IMR-90 (cell line): ENCODE measurements around the gene EXOC3L2. TPM values are rescaled to one million over a fixed set of nuclear protein-coding genes. Genes with fewer than 3 reads are reported as not detected.

Experiments
- ATAC-seq: fragments of 200-7000 bp; cut with Tn5 transposase; 2 replicates; pipeline ENCODE4 v1.9.1; 2020; ENCODE audit warnings: low read depth, mild to moderate bottlenecking, moderate library complexity
- BruUV-seq: library from RNA; stranded (reverse); fragments of 400-500 nt; replicated peaks from 2 replicates; lab custom pipeline; 2021; lab: Mats Ljungman, UMichigan
- CTCF ChIA-PET: fragments of 300-600 bp; formaldehyde crosslinking; extraction: SDS; loops from one replicate; lab custom pipeline; 2021; ENCODE audit warnings: antibody characterized with exemption; lab: Yijun Ruan, JAX
- POLR2A ChIA-PET: fragments of 300-600 bp; sonication (Branson Sonifier 250); formaldehyde crosslinking; loops from one replicate; lab custom pipeline; 2022; ENCODE audit warnings: antibody characterized with exemption; ENCODE audit not compliant: unreplicated experiment; lab: Charles Lee
- DNase-seq: peaks from one replicate; pipeline ENCODE4 v3.0.0; 2013
- H2AFZ ChIP-seq: replicated peaks from 2 replicates; pipeline ENCODE3; 2013; ENCODE audit warnings: low read length, mild to moderate bottlenecking; ENCODE audit not compliant: poor library complexity
- H2AK5ac ChIP-seq: 2 replicates; pipeline ENCODE4 v1.6.1; 2013; ENCODE audit warnings: low read depth, low read length, inconsistent platforms
- H2AK9ac ChIP-seq: replicated peaks from 2 replicates; pipeline ENCODE3; 2013; ENCODE audit warnings: mild to moderate bottlenecking, low read depth, low read length, moderate library complexity; ENCODE audit not compliant: poor library complexity
- H2BK120ac ChIP-seq: 2 replicates; pipeline ENCODE4 v1.6.1; 2013; ENCODE audit warnings: low read depth, low read length, inconsistent platforms
- H2BK15ac ChIP-seq: 3 replicates; pipeline ENCODE4 v1.6.1; 2013; ENCODE audit warnings: low read depth, low read length, inconsistent platforms
- H2BK20ac ChIP-seq: 2 replicates; pipeline ENCODE4 v1.6.1; 2013; ENCODE audit warnings: low read depth, mild to moderate bottlenecking, inconsistent platforms, low read length, moderate library complexity
- H2BK5ac ChIP-seq: 2 replicates; pipeline ENCODE4 v1.6.1; 2013; ENCODE audit warnings: mild to moderate bottlenecking, low read depth, low read length, inconsistent platforms; ENCODE audit not compliant: poor library complexity, severe bottlenecking
- H3K14ac ChIP-seq: replicated peaks from 2 replicates; pipeline ENCODE4 v1.6.1; 2013; ENCODE audit warnings: low read depth, low read length, inconsistent platforms
- H3K18ac ChIP-seq: 2 replicates; pipeline ENCODE4 v1.6.1; 2013; ENCODE audit warnings: low read depth, low read length, control low read depth
- H3K23ac ChIP-seq: 2 replicates; pipeline ENCODE4 v1.6.1; 2013; ENCODE audit warnings: low read depth, low read length, inconsistent platforms
- H3K27ac ChIP-seq: 2 replicates; pipeline ENCODE4 v1.5.1; 2013; ENCODE audit warnings: mild to moderate bottlenecking, control low read depth, low read length; ENCODE audit not compliant: insufficient read depth
- H3K27me3 ChIP-seq: 2 replicates; pipeline ENCODE4 v1.6.1; 2013; ENCODE audit warnings: low read length; ENCODE audit not compliant: control insufficient read depth, insufficient read depth
- H3K36me3 ChIP-seq: 2 replicates; pipeline ENCODE4 v1.6.1; 2013; ENCODE audit warnings: low read length, mixed read lengths; ENCODE audit not compliant: control insufficient read depth, insufficient read depth
- H3K4ac ChIP-seq: 2 replicates; pipeline ENCODE4 v1.6.1; 2013; ENCODE audit warnings: low read depth, low read length, inconsistent platforms
- H3K4me1 ChIP-seq: 2 replicates; pipeline ENCODE4 v1.6.1; 2013; ENCODE audit warnings: low read length, mixed read lengths; ENCODE audit not compliant: control insufficient read depth, insufficient read depth
- H3K4me2 ChIP-seq: 2 replicates; pipeline ENCODE4 v1.6.1; 2013; ENCODE audit warnings: low read depth, mild to moderate bottlenecking, control low read depth, low read length, moderate library complexity
- H3K4me3 ChIP-seq: 2 replicates; pipeline ENCODE4 v1.5.1; 2013; ENCODE audit warnings: low read depth, mild to moderate bottlenecking, control low read depth, low read length, moderate library complexity; ENCODE audit not compliant: insufficient read depth
- H3K56ac ChIP-seq: 2 replicates; pipeline ENCODE4 v1.6.1; 2013; ENCODE audit warnings: low read length, inconsistent platforms; ENCODE audit not compliant: insufficient read depth; ENCODE audit errors: extremely low read depth
- H3K79me1 ChIP-seq, 2 experiments: 2 replicates each; pipeline ENCODE4 v1.6.1; 2013; ENCODE audit warnings: low read length in 2 of 2, inconsistent platforms in 1 of 2, low read depth in 1 of 2
- H3K9ac ChIP-seq: 2 replicates; pipeline ENCODE4 v1.6.1; 2013; ENCODE audit warnings: low read depth, low read length, control low read depth
- H3K9me1 ChIP-seq: 2 replicates; pipeline ENCODE4 v1.6.1; 2013; ENCODE audit warnings: low read length, inconsistent platforms; ENCODE audit not compliant: insufficient read depth
- H3K9me3 ChIP-seq: 2 replicates; pipeline ENCODE4 v1.6.1; 2013; ENCODE audit warnings: low read length; ENCODE audit not compliant: control insufficient read depth, insufficient read depth
- H4K20me1 ChIP-seq: 2 replicates; pipeline ENCODE4 v1.6.1; 2013; ENCODE audit warnings: low read length, inconsistent platforms; ENCODE audit not compliant: insufficient read depth
- H4K5ac ChIP-seq: 2 replicates; pipeline ENCODE4 v1.6.1; 2013; ENCODE audit warnings: mild to moderate bottlenecking, low read depth, low read length, control low read depth
- H4K8ac ChIP-seq, 2 experiments: 2 replicates each; pipeline ENCODE4 v1.6.1; 2013; ENCODE audit warnings: low read depth in 2 of 2, low read length in 2 of 2, control low read depth in 1 of 2, inconsistent platforms in 1 of 2
- H4K91ac ChIP-seq: 2 replicates; pipeline ENCODE4 v1.6.1; 2013; ENCODE audit warnings: low read depth, low read length, inconsistent platforms; ENCODE audit not compliant: insufficient read depth
- BHLHE40 ChIP-seq: fragments of 150-350 bp; IDR thresholded peaks from 2 replicates; pipeline ENCODE4 v1.6.1; 2016; ENCODE audit warnings: mild to moderate bottlenecking, low read depth, low read length
- CEBPB ChIP-seq: IDR thresholded peaks from 2 replicates; pipeline ENCODE4 v1.6.1; 2012; ENCODE audit warnings: low read depth, low read length, improper control_type of control experiment
- CHD1 ChIP-seq: IDR thresholded peaks from 2 replicates; pipeline ENCODE4 v1.6.1; 2012; ENCODE audit warnings: low read depth, low read length, improper control_type of control experiment
- CTCF ChIP-seq: conservative IDR thresholded peaks from 2 replicates; pipeline ENCODE4 v1.5.1; 2012; ENCODE audit warnings: mild to moderate bottlenecking, low read depth, low read length, improper control_type of control experiment
- ELK1 ChIP-seq: fragments of 150-350 bp; IDR thresholded peaks from 2 replicates; pipeline ENCODE4 v1.6.1; 2016; ENCODE audit warnings: low read depth, mild to moderate bottlenecking, low read length, moderate library complexity, borderline replicate concordance
- FOS ChIP-seq: fragments of 150-350 bp; IDR thresholded peaks from 2 replicates; pipeline ENCODE4 v1.6.1; 2016; ENCODE audit warnings: low read depth, low read length
- MAZ ChIP-seq: IDR thresholded peaks from 2 replicates; pipeline ENCODE4 v1.6.1; 2012; ENCODE audit warnings: low read depth, mild to moderate bottlenecking, low read length, improper control_type of control experiment, moderate library complexity, borderline replicate concordance
- MXI1 ChIP-seq: IDR thresholded peaks from 2 replicates; pipeline ENCODE4 v1.6.1; 2012; ENCODE audit warnings: low read depth, mild to moderate bottlenecking, low read length, moderate library complexity, borderline replicate concordance
- NFE2L2 ChIP-seq: fragments of 150-350 bp; IDR thresholded peaks from 2 replicates; pipeline ENCODE4 v1.6.1; 2016; ENCODE audit warnings: low read depth, mild to moderate bottlenecking, low read length
- POLR2A ChIP-seq: IDR thresholded peaks from 2 replicates; pipeline ENCODE4 v1.6.1; 2012; ENCODE audit warnings: mild to moderate bottlenecking, low read depth, low read length
- RAD21 ChIP-seq: IDR thresholded peaks from 2 replicates; pipeline ENCODE4 v1.6.1; 2012; ENCODE audit warnings: low read length, improper control_type of control experiment
- RCOR1 ChIP-seq: IDR thresholded peaks from 2 replicates; pipeline ENCODE4 v1.6.1; 2012; ENCODE audit warnings: mild to moderate bottlenecking, low read length, improper control_type of control experiment; ENCODE audit not compliant: insufficient replicate concordance
- RFX5 ChIP-seq: IDR thresholded peaks from 2 replicates; pipeline ENCODE4 v1.8.0; 2012; ENCODE audit warnings: low read depth, mild to moderate bottlenecking, low read length, moderate library complexity
- SMC3 ChIP-seq: fragments of 150-350 bp; IDR thresholded peaks from 2 replicates; pipeline ENCODE4 v1.6.1; 2016; ENCODE audit warnings: low read depth, mild to moderate bottlenecking, antibody characterized with exemption, low read length, moderate library complexity
- USF2 ChIP-seq: fragments of 150-350 bp; IDR thresholded peaks from 2 replicates; pipeline ENCODE4 v1.6.1; 2017; ENCODE audit warnings: mild to moderate bottlenecking, antibody characterized with exemption, low read length, low read depth
- WGBS, 2 experiments: methylation state at CpG; one replicate each; pipeline versions ENCODE4 v1.1.5 to v1.1.7; 2013; ENCODE audit warnings: missing lambda C conversion rate in 2 of 2; ENCODE audit not compliant: insufficient read length in 1 of 2; ENCODE audit errors: extremely low coverage in 2 of 2; 5-methylcytosine and 5-hydroxymethylcytosine counted together
- dilution Hi-C: fragments of 300-500 bp; cut with HindIII; formaldehyde crosslinking; loops from one replicate; pipeline ENCODE4 v1.14.3; 2018; ENCODE audit warnings: low sequenced_read_pairs; ENCODE audit not compliant: unreplicated experiment
- in situ Hi-C: fragments of 300-500 bp; cut with MboI; formaldehyde crosslinking; loops from 3 replicates; pipeline ENCODE4 v1.14.3; 2019; ENCODE audit warnings: low sequenced_read_pairs, inconsistent platforms, mixed read lengths
- intact Hi-C: fragments of 100-400 bp; cut with micrococcal nuclease; formaldehyde crosslinking; loops from 2 replicates; pipeline ENCODE4 v1.10.0; 2022
- polyA plus RNA-seq, 3 experiments: library from polyadenylated mRNA; depleted of rRNA; stranded (reverse); fragments of >200 nt; gene quantifications; 2 replicates each; pipeline ENCODE4 v1.2.3, GENCODE V29; 2012; ENCODE audit warnings: low replicate concordance in 1 of 3
- total RNA-seq: library from RNA; depleted of rRNA; stranded (reverse); fragments of >200 nt; gene quantifications from 2 replicates; pipeline ENCODE4 v1.2.3, GENCODE V29; 2012

Gene EXOC3L2
- total and polyA plus RNA-seq, 2 of the 4 experiments (the other 2 are of a cell fraction): 0.03 TPM; not detected in 1

GRCh38 chr19:45234089-45234869, 10.9 kb downstream of the EXOC3L2 start:
- Histone ChIP-seq H3K9ac (no peak overlapping the region), H3K4me1 (no peaks in the 10 kb centered on the region), H4K20me1 (no peaks in the 10 kb centered on the region), H2BK5ac (no peak overlapping the region), H2BK120ac (no peak overlapping the region), H3K9me3 (peaks cover 5% of the 10 kb centered on the region), H3K36me3 (no peaks in the 10 kb centered on the region), H3K27me3 (peaks cover 58% of the 10 kb centered on the region), H2AFZ (peak overlapping the region; percentile 23), H2BK20ac (no peak overlapping the region), H3K27ac (no peak overlapping the region), H3K4me3 (no peak overlapping the region), H3K79me1 (no peaks in the 10 kb centered on the region), H3K9me1 (no peaks in the 10 kb centered on the region), H3K4me2 (no peak overlapping the region), H3K23ac (no peak overlapping the region), H2AK5ac (no peak overlapping the region), H3K4ac (no peak overlapping the region), H4K8ac (no peak overlapping the region), H4K91ac (no peak overlapping the region), H4K5ac (no peak overlapping the region), H2AK9ac (no peak overlapping the region), H3K14ac (no peak overlapping the region), H2BK15ac (no peak overlapping the region), H3K18ac (no peak overlapping the region), H3K56ac (no peak overlapping the region)
- POLR2A ChIA-PET: no interaction called here
- ATAC-seq (peak; percentile 27; the same call in 1 of the 2 replicates), DNase-seq (no peak)
- TF ChIP-seq FOS (no peak), CEBPB (no peak), RAD21 (no peak), MXI1 (no peak), CTCF (no peak), POLR2A (no peak), ELK1 (no peak), CHD1 (no peak), MAZ (no peak), USF2 (no peak), BHLHE40 (no peak), NFE2L2 (no peak), SMC3 (no peak), RCOR1 (no peak), RFX5 (no peak)
- 12% methylated on average over 62 of the region's 93 CpGs; no CpG with 5 or more reads in 1 of the 2 experiments for WGBS, 2 experiments
- dilution Hi-C loops (no loop called here), in situ Hi-C loops (no loop called here), intact Hi-C loops (no loop called here)
- BruUV-seq: no TSS peak
- CTCF ChIA-PET: no interaction called here
